Measurements from ENCODE around the gene TBC1D8. TPM values are rescaled to one million over a fixed set of nuclear protein-coding genes. Genes with fewer than 3 reads are reported as not detected.

Gene TBC1D8
- polyA plus RNA-seq, 3 donors, result 25.8 to 44.6 (median 41.0) TPM

DNA sequence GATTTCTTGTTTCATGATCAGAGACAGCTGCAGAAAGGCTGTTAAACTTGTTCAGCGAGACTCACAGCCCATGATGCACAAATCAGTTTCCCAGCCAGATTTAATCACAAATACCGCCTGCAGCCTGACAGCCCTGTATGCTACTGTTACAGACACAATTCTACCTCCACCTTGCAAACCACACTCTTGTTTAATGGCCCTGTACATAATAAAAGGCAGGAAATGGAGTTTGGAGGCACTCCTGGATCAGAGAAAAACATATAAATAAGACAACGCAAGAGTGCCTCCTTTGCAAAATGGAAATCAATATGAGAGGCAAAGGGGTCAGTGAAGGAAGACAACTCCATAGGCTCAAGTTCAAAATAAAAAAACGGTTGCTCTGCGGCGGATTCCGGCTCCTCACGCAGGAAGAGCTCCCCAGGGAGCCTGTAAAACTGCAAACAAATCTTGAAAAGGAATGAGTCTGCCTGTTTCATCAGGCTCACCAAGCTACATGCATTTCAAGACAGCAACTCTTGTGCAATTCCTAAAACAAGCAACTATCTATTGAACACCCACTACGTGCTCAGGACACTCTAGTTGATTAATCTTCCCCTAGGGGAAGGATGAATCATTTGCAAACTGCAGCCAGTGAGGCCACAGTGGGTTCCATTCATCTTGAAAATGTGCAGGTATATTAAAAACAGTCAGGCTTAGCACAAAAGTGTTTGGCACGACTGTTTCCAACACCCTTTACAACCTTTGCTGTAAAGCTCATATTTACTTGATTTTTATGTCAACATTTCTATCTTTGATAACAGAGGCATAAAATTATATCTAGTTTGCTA lies 37.5 kb downstream of the TBC1D8 start:
- DNase-seq, result peak; percentile 84

DNA sequence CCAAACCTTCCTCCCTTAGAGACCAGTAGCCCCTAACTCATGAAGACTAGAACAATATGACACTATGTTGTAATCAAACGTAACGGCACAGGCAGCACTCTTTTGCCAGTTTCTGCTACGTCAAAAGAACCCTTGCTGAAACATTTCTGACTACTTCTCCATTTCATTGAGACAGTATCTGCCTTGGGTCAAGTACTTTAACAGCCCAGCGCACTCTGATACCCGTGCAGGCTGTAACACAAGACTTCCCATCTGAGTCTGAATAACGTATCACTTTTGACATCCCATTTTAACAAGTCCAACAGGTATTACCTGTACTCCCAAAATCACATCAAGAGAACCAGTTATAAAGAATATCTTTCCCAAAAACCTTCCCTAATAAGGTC lies 38.4 kb downstream of the TBC1D8 start:
- no peak for DNase-seq

GRCh38 chr2:101111917-101112771 lies 39.0 kb downstream of the TBC1D8 start:
- DNase-seq, result peak; percentile 78

GRCh38 chr2:101111262-101111838 lies 39.8 kb downstream of the TBC1D8 start:
- DNase-seq, result no peak

- DNase-seq, result peak; percentile 60
These were observed 41.6 kb downstream of the TBC1D8 start for GRCh38 chr2:101109451-101110118.

GRCh38 chr2:101108357-101108756 lies 42.8 kb downstream of the TBC1D8 start:
- DNase-seq, result no peak

- no peak for DNase-seq
These were observed 43.9 kb downstream of the TBC1D8 start for GRCh38 chr2:101107241-101107640.

DNA sequence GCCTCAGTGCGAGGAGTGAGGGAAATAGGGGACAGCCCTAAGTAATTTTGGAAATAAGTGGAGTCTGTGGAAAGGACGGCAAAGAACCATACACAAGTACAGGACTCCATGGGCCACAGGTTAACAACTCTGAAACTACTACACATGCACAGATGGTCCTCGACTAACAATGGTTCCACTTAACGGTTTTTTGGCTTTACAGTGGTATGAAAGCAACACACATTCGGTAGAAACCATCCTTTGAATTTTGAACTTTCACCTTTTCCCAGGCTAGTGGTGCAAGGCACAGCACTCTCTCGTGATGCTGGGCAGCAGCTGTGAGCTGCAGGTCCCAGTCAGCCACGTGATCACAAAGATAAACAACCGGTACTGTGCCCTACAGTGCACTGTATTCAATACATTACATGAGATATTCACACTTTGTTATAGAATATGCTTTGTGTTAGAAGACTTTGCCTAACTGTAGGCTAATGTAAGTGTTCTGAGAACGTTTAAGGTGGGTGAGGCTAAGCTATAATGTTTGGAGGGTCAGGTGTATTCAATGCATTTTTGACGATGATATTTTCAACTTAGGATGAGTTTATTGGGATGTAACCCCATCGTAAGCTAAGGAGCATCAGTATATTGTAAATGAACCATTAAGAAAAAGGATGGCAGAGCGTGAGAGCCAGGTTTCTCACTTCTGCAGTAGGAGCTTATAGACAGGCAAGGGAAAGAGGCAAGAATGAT lies 44.6 kb downstream of the TBC1D8 start:
- no peak for DNase-seq

GRCh38 chr2:101105654-101106053 lies 45.5 kb downstream of the TBC1D8 start:
- no peak for DNase-seq

DNA sequence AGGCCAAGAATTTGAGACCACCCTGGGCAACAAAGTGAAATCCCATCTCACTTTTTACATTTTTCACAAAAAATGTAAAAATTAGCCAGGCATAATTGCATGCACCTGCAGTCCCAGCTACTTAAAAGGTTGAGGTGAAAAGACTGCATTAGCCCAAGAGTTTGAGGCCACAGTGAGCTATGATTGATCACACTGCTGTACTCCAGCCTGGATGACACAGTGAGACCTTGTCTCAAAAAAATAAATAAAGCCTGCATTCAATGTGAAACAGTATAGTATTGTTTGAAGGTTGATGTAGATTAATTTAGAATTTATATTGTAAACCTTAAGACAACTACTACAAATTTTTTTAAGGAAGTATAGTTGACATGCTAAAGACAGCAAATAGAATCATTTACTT lies 53.5 kb downstream of the TBC1D8 start:
- DNase-seq, result no peak

DNA sequence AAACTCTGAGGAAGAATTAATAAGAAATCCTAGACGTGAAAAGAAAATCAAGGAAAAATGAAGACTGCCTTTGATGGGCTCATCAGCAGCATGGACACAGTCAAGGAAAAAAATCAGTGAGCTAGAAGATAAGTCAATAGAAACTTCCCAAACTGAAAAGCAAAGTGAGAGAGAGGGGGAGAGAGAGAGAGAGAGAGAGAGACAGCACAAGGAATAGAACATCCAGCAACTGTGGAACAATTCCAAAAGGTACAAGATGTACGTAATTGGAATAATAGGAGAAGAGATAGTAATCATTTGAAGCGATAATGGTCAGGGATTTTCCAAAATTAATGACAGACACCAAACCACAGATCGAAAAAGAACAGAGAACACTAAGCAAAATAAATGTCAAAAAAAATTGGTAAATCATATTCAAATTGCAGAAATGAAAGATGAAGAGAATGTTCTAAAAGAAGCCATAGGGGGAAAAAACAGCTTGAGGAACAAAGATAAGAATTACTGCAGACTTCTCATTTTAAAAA lies 54.5 kb downstream of the TBC1D8 start:
- DNase-seq, result no peak

- no peak for DNase-seq
These were observed 56.8 kb downstream of the TBC1D8 start for GRCh38 chr2:101094351-101094750.

GRCh38 chr2:101089942-101090799 lies 61.0 kb downstream of the TBC1D8 start:
- DNase-seq, result no peak

DNA sequence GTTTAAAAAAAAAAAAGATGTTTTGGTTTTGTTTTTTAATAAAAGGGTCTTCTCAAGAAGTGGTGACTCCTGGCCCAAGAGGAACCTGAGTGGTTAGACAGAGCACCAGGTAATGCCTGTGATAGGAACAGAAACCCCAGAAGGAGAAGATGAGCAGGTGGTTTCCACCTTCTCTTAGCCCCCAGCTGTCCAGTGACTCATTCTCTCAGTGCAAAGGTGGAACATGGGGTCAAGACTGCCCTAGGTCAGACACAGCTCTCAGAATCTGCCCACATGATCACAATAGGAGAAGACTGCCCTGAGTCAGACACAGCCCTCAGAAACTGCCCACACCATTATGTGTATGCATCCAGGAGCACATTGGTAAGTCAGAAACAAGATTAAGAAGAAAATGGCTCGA lies 61.8 kb downstream of the TBC1D8 start:
- DNase-seq, result no peak

GRCh38 chr2:101087638-101088037 lies 63.5 kb downstream of the TBC1D8 start:
- DNase-seq, result no peak

GRCh38 chr2:101083613-101084012 lies 67.6 kb downstream of the TBC1D8 start:
- no peak for DNase-seq

- DNase-seq, result no peak
These were observed 68.2 kb downstream of the TBC1D8 start for GRCh38 chr2:101082998-101083397.

DNA sequence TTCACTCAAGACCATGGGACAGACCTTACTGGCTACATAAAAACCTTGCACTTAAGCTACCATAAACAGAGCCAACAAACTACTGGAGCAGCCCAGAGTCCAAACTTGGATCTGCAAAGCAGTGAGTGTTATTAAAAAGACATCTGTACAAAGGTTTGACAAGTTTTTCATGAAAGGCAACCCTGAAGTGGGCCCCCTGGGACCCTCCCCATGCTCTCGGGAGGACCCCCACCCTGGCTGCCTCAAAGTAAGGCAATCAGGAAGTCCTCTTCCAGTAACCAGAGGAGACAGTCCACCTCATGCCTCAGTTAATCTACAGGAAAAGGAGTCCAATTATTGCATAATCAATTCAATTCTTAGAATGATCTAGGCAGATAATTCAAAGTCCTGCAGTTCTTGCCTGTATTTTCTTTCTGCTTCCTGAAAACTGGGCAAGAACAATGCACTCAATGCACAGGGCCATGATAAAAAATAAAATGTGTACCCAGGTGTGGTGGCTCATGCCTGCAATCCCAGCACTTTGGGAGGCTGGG lies 69.7 kb downstream of the TBC1D8 start:
- no peak for DNase-seq

DNA sequence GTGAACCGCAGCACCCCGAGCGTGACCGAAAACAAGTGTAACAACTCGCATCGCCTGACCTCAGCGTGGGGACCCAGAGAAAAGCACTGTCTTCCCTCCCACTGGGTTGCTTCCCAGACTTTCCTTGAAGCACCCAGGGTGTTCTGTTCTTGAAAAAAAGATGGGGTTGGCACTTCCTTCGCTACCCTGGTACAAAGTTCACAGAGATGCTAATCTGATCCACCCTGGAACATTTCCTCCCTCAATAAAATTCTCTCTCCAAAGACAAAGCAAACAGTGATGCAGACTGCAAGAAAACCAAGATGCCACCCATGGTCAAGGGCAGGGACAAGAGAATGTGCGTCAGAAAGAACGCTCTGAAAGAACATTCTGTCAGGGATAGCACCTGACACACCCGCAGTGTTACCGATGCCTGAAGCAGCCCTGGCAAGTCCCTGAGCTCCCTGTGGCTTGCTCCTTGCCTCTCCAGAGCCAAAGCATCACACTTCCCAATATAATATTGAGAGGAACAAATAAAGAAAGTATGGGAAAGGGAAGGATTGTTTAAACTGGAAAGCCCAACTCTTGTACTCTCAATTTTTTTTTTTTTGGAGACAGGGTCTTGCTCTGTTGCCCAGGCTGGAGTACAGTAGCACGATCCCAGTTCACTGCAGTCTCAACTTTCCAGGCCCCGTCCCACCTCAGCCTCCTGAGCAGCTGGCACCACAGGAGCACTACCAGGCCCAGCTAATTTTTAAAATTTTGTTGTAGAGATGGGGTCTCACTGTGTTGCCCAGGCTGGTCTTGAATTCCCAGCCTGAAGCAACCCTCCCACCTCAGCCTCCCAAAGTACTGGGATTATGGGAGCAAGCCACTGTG lies 70.7 kb downstream of the TBC1D8 start:
- peak; percentile 48 for DNase-seq

Measured in renal pelvis (tissue), 4 donors.